ENCODE data around the gene ZNF468.
"Not testable (repeated sequence)": the region's sequence is repeated elsewhere in the genome, so short reads cannot be mapped to it uniquely, and the experiment has no call there.

The ZNF468 gene

GRCh38 chr19:52833541-52833940, 23.9 kb downstream of the ZNF468 start:
- not testable (repeated sequence) for DNase-seq

GRCh38 chr19:52829866-52830265, 27.6 kb downstream of the ZNF468 start:
- not testable (repeated sequence) for DNase-seq

- TF ChIP-seq POLR2A (IDR thresholded peaks at IDR 0.05; ENCODE audit: low read length) (no peak), GATA1 (IDR thresholded peaks at IDR 0.05; ENCODE audit: low read depth, low read length) (no peak)
- DNase-seq, result no peak
These were observed 31.7 kb downstream of the ZNF468 start for GRCh38 chr19:52825765-52826164.

- TF ChIP-seq POLR2A (IDR thresholded peaks at IDR 0.05; ENCODE audit: low read length) (no peak), GATA1 (IDR thresholded peaks at IDR 0.05; ENCODE audit: low read depth, low read length) (no peak)
- DNase-seq, result no peak
These were observed 33.7 kb downstream of the ZNF468 start for GRCh38 chr19:52823676-52824075.

GRCh38 chr19:52821204-52821960, 36.0 kb downstream of the ZNF468 start, which contains the start of gene ZNF28:
Gene ZNF28, minus strand, starts transcription at chr19:52821633. Its CDS starts 3,675 bp downstream, at chr19:52817958.
- DNase-seq, result peak; percentile 71 to 77
- TF ChIP-seq POLR2A (IDR thresholded peaks at IDR 0.05; ENCODE audit: low read length), result peak; percentile 61

- peak; percentile 47 to 52 for DNase-seq
These were observed 36.8 kb downstream of the ZNF468 start for GRCh38 chr19:52820472-52821203.

GRCh38 chr19:52809801-52810200, 47.6 kb downstream of the ZNF468 start:
- no peak for DNase-seq

GRCh38 chr19:52799950-52800640, 57.3 kb downstream of the ZNF468 start:
- DNase-seq, result not testable (repeated sequence)

More at GRCh38 chr19:52809801-52810200, 47.6 kb downstream of the ZNF468 start:
- TF ChIP-seq GATA1 (IDR thresholded peaks at IDR 0.05; ENCODE audit: low read depth, low read length), result no peak
- TF ChIP-seq POLR2A (IDR thresholded peaks at IDR 0.05; ENCODE audit: low read length), result no peak

GRCh38 chr19:52789440-52789839, 68.0 kb downstream of the ZNF468 start:
- no peak for DNase-seq
- TF ChIP-seq POLR2A (IDR thresholded peaks at IDR 0.05; ENCODE audit: low read length) (no peak), GATA1 (IDR thresholded peaks at IDR 0.05; ENCODE audit: low read depth, low read length) (no peak)

Measured in erythroblast (primary cell).